Glutamatergic neuron (in vitro differentiated cells): ENCODE measurements around the gene EEF1AKMT4. TPM values are rescaled to one million over a fixed set of nuclear protein-coding genes. Genes with fewer than 3 reads are reported as not detected.
A peak's percentile ranks its signal among the peaks of the same experiment; 100 is the strongest.

ENCODE experiments used
- DNase-seq: peaks from one replicate; pipeline ENCODE4 v3.0.0; 2022
- H3K27ac Mint-ChIP-seq: one replicate; pipeline ENCODE4 v1.8.0; 2020; ENCODE audit warnings: mild to moderate bottlenecking, mixed read lengths, inconsistent platforms; ENCODE audit not compliant: unreplicated experiment
- H3K27me3 Mint-ChIP-seq: one replicate; pipeline ENCODE4 v1.8.0; 2020; ENCODE audit warnings: mild to moderate bottlenecking, moderate library complexity, mixed read lengths, inconsistent platforms; ENCODE audit not compliant: unreplicated experiment
- H3K36me3 Mint-ChIP-seq: one replicate; pipeline ENCODE4 v1.8.0; 2020; ENCODE audit warnings: mild to moderate bottlenecking, mixed read lengths, inconsistent platforms; ENCODE audit not compliant: unreplicated experiment
- H3K4me1 Mint-ChIP-seq: one replicate; pipeline ENCODE4 v1.8.0; 2020; ENCODE audit warnings: mild to moderate bottlenecking, low read depth, mixed read lengths, inconsistent platforms; ENCODE audit not compliant: unreplicated experiment
- H3K4me3 Mint-ChIP-seq: one replicate; pipeline ENCODE4 v1.8.0; 2020; ENCODE audit warnings: mild to moderate bottlenecking, mixed read lengths, inconsistent platforms; ENCODE audit not compliant: unreplicated experiment
- H3K9me3 Mint-ChIP-seq: one replicate; pipeline ENCODE4 v1.8.0; 2020; ENCODE audit warnings: mild to moderate bottlenecking, moderate library complexity, mixed read lengths, inconsistent platforms; ENCODE audit not compliant: unreplicated experiment
- total RNA-seq: library from RNA; stranded (reverse); fragmentation: NEBNext Ultra II Directional; extraction: Animal tissue kit (Norgen Biotek cat#: 25700); gene quantifications from one replicate; pipeline ENCODE4 v1.2.1, GENCODE V29; 2021; ENCODE audit not compliant: unreplicated experiment
- TF ChIP-seq, protein P1 (sequence below): fragments of 200-600 bp; sonication (generic); IDR thresholded peaks from one replicate; pipeline ENCODE4 v1.5.0; 2021; ENCODE audit not compliant: partially characterized antibody, unreplicated experiment

Gene EEF1AKMT4
- total RNA-seq, 1 donor from 2014 or later = 1.7 TPM

DNA sequence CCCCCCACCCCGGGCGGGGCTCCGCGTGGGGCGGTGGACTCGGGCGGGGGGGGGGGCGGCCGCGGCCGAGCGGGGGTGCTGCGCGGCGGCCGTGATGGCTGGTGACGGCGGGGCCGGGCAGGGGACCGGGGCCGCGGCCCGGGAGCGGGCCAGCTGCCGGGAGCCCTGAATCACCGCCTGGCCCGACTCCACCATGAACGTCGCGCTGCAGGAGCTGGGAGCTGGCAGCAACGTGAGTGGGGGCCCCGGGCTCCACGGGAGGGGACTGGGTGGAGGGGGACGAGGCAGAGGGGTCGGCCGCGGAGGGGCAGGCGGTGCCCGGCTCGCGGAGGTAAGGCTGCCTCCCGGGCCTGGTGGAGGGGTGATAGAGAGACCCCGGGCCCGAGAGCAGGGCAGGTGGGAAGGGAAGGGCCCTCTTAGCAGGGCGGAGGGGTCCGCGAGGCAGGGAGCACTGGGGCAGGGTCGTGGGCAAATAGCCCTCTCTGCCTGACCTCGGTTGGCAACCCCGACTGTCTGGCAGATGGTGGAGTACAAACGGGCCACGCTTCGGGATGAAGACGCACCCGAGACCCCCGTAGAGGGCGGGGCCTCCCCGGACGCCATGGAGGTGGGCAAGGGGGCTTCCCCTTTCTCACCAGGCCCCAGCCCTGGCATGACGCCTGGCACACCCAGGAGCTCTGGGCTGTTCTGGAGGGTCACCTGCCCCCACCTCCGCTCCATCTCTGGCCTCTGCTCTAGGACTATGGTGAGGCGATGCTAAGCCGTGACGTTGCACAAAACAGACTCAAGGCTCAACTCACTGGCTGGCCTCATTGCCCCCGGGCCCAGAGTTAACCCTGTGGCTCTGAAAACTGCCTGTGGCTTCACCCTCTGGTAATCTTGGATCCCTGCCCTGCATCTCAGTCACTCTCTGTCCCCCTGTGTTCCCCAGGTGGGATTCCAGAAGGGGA, 26.8 kb downstream of the EEF1AKMT4 start, which contains the start of gene ECE2:
Gene ECE2 (plus strand): TSS at position 62 of the 950 bp plus-strand sequence. CDS start 132 bp downstream, at position 194.
- no peak for DNase-seq

GRCh38 chr3:184277366-184277765, 27.9 kb downstream of the EEF1AKMT4 start:
- peaks cover 13% of the 10 kb centered on the region for H3K9me3 Mint-ChIP-seq

More for the DNA sequence above, 26.8 kb downstream of the EEF1AKMT4 start, which contains the start of gene ECE2:
- Mint-ChIP-seq H3K27ac (peak within 1 kb of the TSS; percentile 34), H3K4me3 (peak within 1 kb of the TSS; percentile 64), H3K36me3 (peaks cover 4% of the 10 kb centered on the region), H3K9me3 (peaks cover 9% of the 10 kb centered on the region), H3K4me1 (peaks cover 7% of the 10 kb centered on the region), H3K27me3 (peaks cover 22% of the 10 kb centered on the region)
- TF ChIP-seq, protein P1, sequence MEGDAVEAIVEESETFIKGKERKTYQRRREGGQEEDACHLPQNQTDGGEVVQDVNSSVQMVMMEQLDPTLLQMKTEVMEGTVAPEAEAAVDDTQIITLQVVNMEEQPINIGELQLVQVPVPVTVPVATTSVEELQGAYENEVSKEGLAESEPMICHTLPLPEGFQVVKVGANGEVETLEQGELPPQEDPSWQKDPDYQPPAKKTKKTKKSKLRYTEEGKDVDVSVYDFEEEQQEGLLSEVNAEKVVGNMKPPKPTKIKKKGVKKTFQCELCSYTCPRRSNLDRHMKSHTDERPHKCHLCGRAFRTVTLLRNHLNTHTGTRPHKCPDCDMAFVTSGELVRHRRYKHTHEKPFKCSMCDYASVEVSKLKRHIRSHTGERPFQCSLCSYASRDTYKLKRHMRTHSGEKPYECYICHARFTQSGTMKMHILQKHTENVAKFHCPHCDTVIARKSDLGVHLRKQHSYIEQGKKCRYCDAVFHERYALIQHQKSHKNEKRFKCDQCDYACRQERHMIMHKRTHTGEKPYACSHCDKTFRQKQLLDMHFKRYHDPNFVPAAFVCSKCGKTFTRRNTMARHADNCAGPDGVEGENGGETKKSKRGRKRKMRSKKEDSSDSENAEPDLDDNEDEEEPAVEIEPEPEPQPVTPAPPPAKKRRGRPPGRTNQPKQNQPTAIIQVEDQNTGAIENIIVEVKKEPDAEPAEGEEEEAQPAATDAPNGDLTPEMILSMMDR = no peak

DNA sequence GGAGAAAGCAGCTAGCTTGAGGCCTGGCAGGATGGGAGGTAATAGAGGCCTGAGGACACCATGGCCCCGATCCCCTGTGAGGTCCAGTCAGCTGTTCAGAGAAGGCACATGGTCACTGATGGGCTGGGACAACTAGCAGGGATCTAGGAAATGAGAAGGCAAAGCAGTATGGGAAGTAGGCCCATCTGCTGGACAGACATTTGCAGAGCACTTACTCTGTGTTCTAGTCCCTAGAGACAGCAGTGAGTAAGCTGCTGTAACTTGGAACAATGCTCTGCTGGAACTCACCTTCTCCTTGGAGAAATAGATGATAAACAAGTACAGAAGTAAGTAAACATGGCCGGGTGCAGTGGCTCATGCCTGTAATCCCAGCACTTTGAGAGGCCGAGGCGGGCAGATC, 33.5 kb downstream of the EEF1AKMT4 start:
- Mint-ChIP-seq H3K27me3 (peaks cover 11% of the 10 kb centered on the region), H3K36me3 (peaks cover 10% of the 10 kb centered on the region), H3K27ac (peak overlapping the region; percentile 48), H3K9me3 (peaks cover 14% of the 10 kb centered on the region), H3K4me3 (no peak overlapping the region), H3K4me1 (peaks cover 5% of the 10 kb centered on the region)
- DNase-seq = no peak
- TF ChIP-seq, protein P1 = no peak

More at GRCh38 chr3:184277366-184277765, 27.9 kb downstream of the EEF1AKMT4 start:
- Mint-ChIP-seq H3K36me3 (peaks cover 8% of the 10 kb centered on the region), H3K4me3 (no peak overlapping the region), H3K27me3 (peaks cover 23% of the 10 kb centered on the region), H3K27ac (no peak overlapping the region), H3K4me1 (peaks cover 7% of the 10 kb centered on the region)
- no peak for DNase-seq
- TF ChIP-seq, protein P1 = no peak

DNA sequence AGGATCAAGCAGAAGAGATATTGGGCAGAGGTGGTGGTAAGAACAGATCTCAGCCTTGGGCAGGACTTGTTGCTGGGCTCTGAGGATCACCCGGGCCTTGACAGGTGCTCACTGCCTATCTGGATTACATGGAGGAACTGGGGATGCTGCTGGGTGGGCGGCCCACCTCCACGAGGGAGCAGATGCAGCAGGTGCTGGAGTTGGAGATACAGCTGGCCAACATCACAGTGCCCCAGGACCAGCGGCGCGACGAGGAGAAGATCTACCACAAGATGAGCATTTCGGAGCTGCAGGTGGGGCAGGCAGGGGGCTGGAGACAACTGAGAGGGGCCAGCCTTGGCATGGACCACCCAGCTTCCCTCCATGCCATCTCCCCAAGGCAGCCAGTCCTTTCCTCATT, 34.2 kb downstream of the EEF1AKMT4 start:
- TF ChIP-seq, protein P1 = no peak
- Mint-ChIP-seq H3K27me3 (peaks cover 11% of the 10 kb centered on the region), H3K4me3 (peak overlapping the region; percentile 20), H3K27ac (no peak overlapping the region), H3K4me1 (peaks cover 5% of the 10 kb centered on the region), H3K36me3 (peaks cover 10% of the 10 kb centered on the region), H3K9me3 (peaks cover 14% of the 10 kb centered on the region)
- no peak for DNase-seq

GRCh38 chr3:184284696-184285095, 35.2 kb downstream of the EEF1AKMT4 start:
- H3K27me3 Mint-ChIP-seq = peaks cover 10% of the 10 kb centered on the region
- peaks cover 10% of the 10 kb centered on the region for H3K36me3 Mint-ChIP-seq
- no peak overlapping the region for H3K27ac Mint-ChIP-seq
- H3K4me1 Mint-ChIP-seq = peaks cover 5% of the 10 kb centered on the region
- H3K4me3 Mint-ChIP-seq = no peak overlapping the region
- TF ChIP-seq, protein P1 = no peak
- DNase-seq = peak; percentile 78
- peaks cover 12% of the 10 kb centered on the region for H3K9me3 Mint-ChIP-seq
